Stimulated activated CD8-positive, alpha-beta memory T cell treated with anti-CD3 and anti-CD28 coated beads, Interleukin-4, amount 100 ng/mL, for 1 hour (primary cell): ENCODE measurements around the gene ANKRD26.

Source experiments
- DNase-seq, 2 donors: peaks; one replicate each; pipeline ENCODE4 v3.0.0-alpha.2; 2020; ENCODE audit warnings: low read depth in 2 of 2, low spot score in 1 of 2

Gene ANKRD26

GRCh38 chr10:27022048-27022447 lies 78.2 kb downstream of the ANKRD26 start:
- DNase-seq, result no peak

GRCh38 chr10:27020243-27020642 lies 80.1 kb downstream of the ANKRD26 start:
- DNase-seq, result no peak

GRCh38 chr10:27019827-27020226 lies 80.5 kb downstream of the ANKRD26 start:
- no peak for DNase-seq

GRCh38 chr10:26997610-26998009 lies 102.7 kb downstream of the ANKRD26 start:
- DNase-seq, result no peak

GRCh38 chr10:26994743-26995142 lies 105.6 kb downstream of the ANKRD26 start:
- DNase-seq, result no peak

- DNase-seq, result no peak
These were observed 112.4 kb downstream of the ANKRD26 start for GRCh38 chr10:26987851-26988250.

GRCh38 chr10:26983156-26983555 lies 117.1 kb downstream of the ANKRD26 start:
- DNase-seq, result no peak

- DNase-seq, result no peak
These were observed 118.2 kb downstream of the ANKRD26 start for GRCh38 chr10:26982058-26982457.

GRCh38 chr10:26981232-26981824 lies 119.0 kb downstream of the ANKRD26 start:
- no peak for DNase-seq

- DNase-seq, result no peak
These were observed 121.8 kb downstream of the ANKRD26 start for GRCh38 chr10:26978519-26978918.

GRCh38 chr10:26977635-26978034 lies 122.7 kb downstream of the ANKRD26 start:
- DNase-seq, result no peak

GRCh38 chr10:26970667-26971066 lies 129.6 kb downstream of the ANKRD26 start:
- DNase-seq, result no peak

- DNase-seq, result no peak
These were observed 131.0 kb downstream of the ANKRD26 start for GRCh38 chr10:26969145-26969926.

- DNase-seq, result no peak
These were observed 137.5 kb downstream of the ANKRD26 start for GRCh38 chr10:26962835-26963234.

GRCh38 chr10:26960308-26960707 lies 140.0 kb downstream of the ANKRD26 start:
- DNase-seq, result no peak

- DNase-seq, result no peak
These were observed 140.5 kb downstream of the ANKRD26 start for GRCh38 chr10:26959841-26960240.
